HCT116 (cell line): ENCODE data around the gene ZNF182. TPM values are rescaled to one million over a fixed set of nuclear protein-coding genes. Genes with fewer than 3 reads are reported as not detected.

Experiments used
- ATAC-seq: fragments of 200-7000 bp; cut with Tn5 transposase; 2 replicates; pipeline ENCODE4 v1.9.1; 2020; ENCODE audit warnings: mild to moderate bottlenecking, moderate library complexity
- BruUV-seq: library from RNA; stranded (reverse); fragments of 400-500 nt; replicated peaks from 2 replicates; lab custom pipeline; 2021; lab: Mats Ljungman, UMichigan
- CTCF ChIA-PET: fragments of 300-600 bp; sonication (Branson Sonifier 250); formaldehyde crosslinking; loops from one replicate; lab custom pipeline; 2021; ENCODE audit warnings: antibody characterized with exemption; lab: Charles Lee
- POLR2A ChIA-PET: fragments of 300-600, 350-600 bp; sonication (Branson Sonifier 250); formaldehyde crosslinking; loops from one replicate; lab custom pipeline; 2021; ENCODE audit warnings: antibody characterized with exemption; lab: Charles Lee
- RAD21 ChIA-PET, 2 experiments: fragments of 300-600 bp; sonication (Branson Sonifier 250); formaldehyde crosslinking; loops; one replicate each; lab custom pipeline; 2023; ENCODE audit warnings: low total read pairs in 2 of 2; ENCODE audit not compliant: uncharacterized antibody in 2 of 2, unreplicated experiment in 2 of 2, low non-redundant PET in 1 of 2; lab: Charles Lee
- DNase-seq: peaks from one replicate; pipeline ENCODE4 v3.0.0-alpha.2; 2010; ENCODE audit warnings: low read depth, low spot score
- H2AFZ ChIP-seq: fragments of 200-600 bp; shearing (Covaris generic), sonication (generic); 2 replicates; pipeline ENCODE4 v1.6.1; 2017; ENCODE audit warnings: low read depth, mixed run types, mixed read lengths, antibody characterized with exemption, low read length; ENCODE audit not compliant: poor library complexity, severe bottlenecking
- H3K27ac ChIP-seq: 2 replicates; pipeline ENCODE4 v1.5.1; 2012; ENCODE audit warnings: low read depth, low read length
- H3K27me3 ChIP-seq: fragments of 200-600 bp; sonication (generic); 2 replicates; pipeline ENCODE4 v1.6.1; 2016; ENCODE audit warnings: mixed run types, low read length, mixed read lengths; ENCODE audit not compliant: insufficient read depth
- H3K36me3 ChIP-seq, 2 experiments: fragments of 200-500 bp in 1 of 2; fragments of 200-600 bp in 1 of 2; sonication (Bioruptor generic) in 1 of 2; sonication (generic) in 1 of 2; 2 replicates each; pipeline versions ENCODE4 v1.5.1 to v1.6.1; 2014 to 2016; ENCODE audit warnings: low read length in 2 of 2, inconsistent platforms in 1 of 2, mixed read lengths in 1 of 2, mixed run types in 1 of 2; ENCODE audit not compliant: insufficient read depth in 2 of 2, control insufficient read depth in 1 of 2
- H3K4me1 ChIP-seq, 2 experiments: fragments of 200-600 bp in 1 of 2; sonication (generic) in 1 of 2; 2 replicates each; pipeline versions ENCODE4 v1.5.1 to v1.6.1; 2012 to 2017; ENCODE audit warnings: low read length in 2 of 2, inconsistent platforms in 1 of 2, mild to moderate bottlenecking in 1 of 2, mixed read lengths in 1 of 2, mixed run types in 1 of 2, moderate library complexity in 1 of 2; ENCODE audit not compliant: insufficient read depth in 2 of 2, control insufficient read depth in 1 of 2
- H3K4me2 ChIP-seq: fragments of 200-600 bp; sonication (generic); 2 replicates; pipeline ENCODE4 v1.6.1; 2017; ENCODE audit warnings: mixed run types, low read length, mixed read lengths
- H3K4me3 ChIP-seq, 2 experiments: fragments of 200-600 bp in 1 of 2; sonication (generic) in 1 of 2; replicated peaks in 1 of 2; 2 replicates each; pipeline ENCODE4 v1.5.1; 2011 to 2016; ENCODE audit warnings: low read length in 2 of 2, control low read depth in 1 of 2, low read depth in 1 of 2, mild to moderate bottlenecking in 1 of 2, mixed read lengths in 1 of 2, mixed run types in 1 of 2
- H3K79me2 ChIP-seq: fragments of 200-600 bp; sonication (generic); 2 replicates; pipeline ENCODE4 v1.6.1; 2017; ENCODE audit warnings: mild to moderate bottlenecking, mixed run types, low read length, moderate library complexity, mixed read lengths; ENCODE audit not compliant: insufficient read depth
- H3K9ac ChIP-seq: fragments of 200-600 bp; sonication (generic); 2 replicates; pipeline ENCODE4 v1.6.1; 2016; ENCODE audit warnings: low read length, mixed read lengths
- H3K9me2 ChIP-seq: fragments of 200-600 bp; sonication (generic), shearing (Covaris generic); 2 replicates; pipeline ENCODE4 v1.6.1; 2017; ENCODE audit warnings: mixed run types, mild to moderate bottlenecking, moderate library complexity; ENCODE audit not compliant: insufficient read depth
- H3K9me3 ChIP-seq, 2 experiments: fragments of 200-500 bp in 1 of 2; fragments of 200-600 bp in 1 of 2; sonication (Bioruptor generic) in 1 of 2; sonication (generic) in 1 of 2; 2 replicates each; pipeline ENCODE4 v1.6.1; 2014 to 2017; ENCODE audit warnings: low read length in 2 of 2, mixed read lengths in 2 of 2, inconsistent platforms in 1 of 2, low read depth in 1 of 2, mild to moderate bottlenecking in 1 of 2, mixed run types in 1 of 2, moderate library complexity in 1 of 2; ENCODE audit not compliant: control insufficient read depth in 1 of 2, insufficient read depth in 1 of 2
- H4K20me1 ChIP-seq: fragments of 200-600 bp; sonication (generic), shearing (Covaris generic); 2 replicates; pipeline ENCODE4 v1.6.1; 2017; ENCODE audit warnings: mixed run types, mild to moderate bottlenecking, moderate library complexity; ENCODE audit not compliant: insufficient read depth
- CTCF ChIP-seq, 3 experiments: fragments of 200-600 bp in 1 of 3; sonication (generic) in 1 of 3; IDR thresholded peaks in 2 of 3; conservative IDR thresholded peaks in 1 of 3; 2 replicates each; pipeline ENCODE4 v1.5.1; 2012 to 2017; ENCODE audit warnings: low read depth in 2 of 3, low read length in 2 of 3, antibody characterized with exemption in 1 of 3, borderline replicate concordance in 1 of 3, control low read depth in 1 of 3, mild to moderate bottlenecking in 1 of 3, mixed read lengths in 1 of 3, mixed run types in 1 of 3, moderate library complexity in 1 of 3; ENCODE audit not compliant: insufficient read depth in 1 of 3
- ELF1 ChIP-seq: IDR thresholded peaks from 2 replicates; pipeline ENCODE4 v1.6.1; 2012; ENCODE audit warnings: low read depth, borderline replicate concordance
- EZH2 ChIP-seq: fragments of 200-600 bp; sonication (generic); IDR thresholded peaks from 2 replicates; pipeline ENCODE4 v1.6.1; 2017; ENCODE audit warnings: antibody characterized with exemption, mixed run types
- FOSL1 ChIP-seq: IDR thresholded peaks from 2 replicates; pipeline ENCODE4 v1.6.1; 2012; ENCODE audit warnings: low read depth
- REST ChIP-seq: IDR thresholded peaks from 2 replicates; pipeline ENCODE4 v1.6.1; 2012; ENCODE audit warnings: low read depth
- TCF7L2 ChIP-seq: IDR thresholded peaks from 2 replicates; pipeline ENCODE4 v1.7.0; 2011; ENCODE audit warnings: borderline replicate concordance, inconsistent platforms; ENCODE audit not compliant: insufficient read depth, insufficient read length; ENCODE audit errors: extremely low read depth
- ZBTB33 ChIP-seq: IDR thresholded peaks from 2 replicates; pipeline ENCODE4 v1.6.1; 2011; ENCODE audit warnings: mild to moderate bottlenecking, low read length, moderate library complexity; ENCODE audit not compliant: insufficient replicate concordance; ENCODE audit errors: extremely low read depth
- ZFX ChIP-seq: fragments of 450-650 bp; IDR thresholded peaks from 2 replicates; pipeline ENCODE4 v1.6.1; 2017
- intact Hi-C: fragments of 100-400 bp; cut with micrococcal nuclease; formaldehyde crosslinking; loops from 2 replicates; pipeline ENCODE4 v1.10.0; 2022
- total RNA-seq: library from RNA; stranded (reverse); gene quantifications from one replicate; pipeline ENCODE4 v1.2.1, GENCODE V29; 2021; ENCODE audit not compliant: unreplicated experiment
- TF ChIP-seq, protein P1 (sequence below): IDR thresholded peaks from 2 replicates; pipeline ENCODE4 v1.6.1; 2012

ZNF182 gene
- total RNA-seq, 1 experiment from 2014 or later: 5.1 TPM

- CTCF ChIA-PET: no interaction called here
- H3K9me2 ChIP-seq: no peaks in the 10 kb centered on the region
- no peak overlapping the region for H3K4me3 ChIP-seq
- no peak overlapping the region for H3K9ac ChIP-seq
- H4K20me1 ChIP-seq: no peaks in the 10 kb centered on the region
- no peak for DNase-seq
- no peaks in the 10 kb centered on the region for H3K36me3 ChIP-seq
- TF ChIP-seq FOSL1 (no peak), CTCF (IDR thresholded peaks at IDR 0.05 in 2 of 3, conservative IDR thresholded peaks at IDR 0.05 in 1 of 3; ENCODE audit: borderline replicate concordance in 1 of 3, insufficient read depth in 1 of 3, low read depth in 2 of 3, low read length in 2 of 3) (no peak), ELF1 (no peak)
- RAD21 ChIA-PET: no interaction called here
- ATAC-seq: no peak
- no TSS peak for BruUV-seq
- H2AFZ ChIP-seq: no peak overlapping the region
- H3K79me2 ChIP-seq: no peaks in the 10 kb centered on the region
- no peaks in the 10 kb centered on the region for H3K27me3 ChIP-seq
- H3K4me2 ChIP-seq: no peak overlapping the region
- H3K27ac ChIP-seq: no peak overlapping the region
- no peaks in the 10 kb centered on the region for H3K9me3 ChIP-seq
- no peaks in the 10 kb centered on the region for H3K4me1 ChIP-seq
- intact Hi-C loops: no loop called here
- POLR2A ChIA-PET: no interaction called here
These were observed 67.4 kb downstream of the ZNF182 start for GRCh38 chrX:47936224-47936939.

- ATAC-seq: no peak
- no TSS peak for BruUV-seq
- TF ChIP-seq, protein P1, sequence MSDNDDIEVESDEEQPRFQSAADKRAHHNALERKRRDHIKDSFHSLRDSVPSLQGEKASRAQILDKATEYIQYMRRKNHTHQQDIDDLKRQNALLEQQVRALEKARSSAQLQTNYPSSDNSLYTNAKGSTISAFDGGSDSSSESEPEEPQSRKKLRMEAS: no peak
- TF ChIP-seq ELF1 (no peak), REST (no peak), FOSL1 (no peak), ZFX (no peak), EZH2 (no peak), TCF7L2 (no peak), ZBTB33 (no peak)
These were observed 69.8 kb downstream of the ZNF182 start for GRCh38 chrX:47933946-47934345.

More at GRCh38 chrX:47933946-47934345, 69.8 kb downstream of the ZNF182 start:
- ChIA-PET CTCF (no interaction called here), RAD21 (no interaction called here), POLR2A (no interaction called here)
- Histone ChIP-seq H3K9me3 (no peaks in the 10 kb centered on the region), H3K4me1 (no peaks in the 10 kb centered on the region), H3K27me3 (no peaks in the 10 kb centered on the region), H2AFZ (no peak overlapping the region), H3K4me2 (no peak overlapping the region), H3K36me3 (no peaks in the 10 kb centered on the region), H4K20me1 (no peaks in the 10 kb centered on the region), H3K4me3 (no peak overlapping the region), H3K9ac (no peak overlapping the region), H3K79me2 (no peaks in the 10 kb centered on the region), H3K9me2 (no peaks in the 10 kb centered on the region), H3K27ac (no peak overlapping the region)
- no peak for DNase-seq
- intact Hi-C loops: no loop called here
